IPS-NIHi11 (cell line): ENCODE data around the gene CNIH1.
"Not testable (repeated sequence)": the region's sequence is repeated elsewhere in the genome, so short reads cannot be mapped to it uniquely, and the experiment has no call there.

Experiments
- DNase-seq: peaks from one replicate; pipeline ENCODE4 v3.0.0; 2012; ENCODE audit warnings: mixed read lengths, low spot score

CNIH1 gene

DNA sequence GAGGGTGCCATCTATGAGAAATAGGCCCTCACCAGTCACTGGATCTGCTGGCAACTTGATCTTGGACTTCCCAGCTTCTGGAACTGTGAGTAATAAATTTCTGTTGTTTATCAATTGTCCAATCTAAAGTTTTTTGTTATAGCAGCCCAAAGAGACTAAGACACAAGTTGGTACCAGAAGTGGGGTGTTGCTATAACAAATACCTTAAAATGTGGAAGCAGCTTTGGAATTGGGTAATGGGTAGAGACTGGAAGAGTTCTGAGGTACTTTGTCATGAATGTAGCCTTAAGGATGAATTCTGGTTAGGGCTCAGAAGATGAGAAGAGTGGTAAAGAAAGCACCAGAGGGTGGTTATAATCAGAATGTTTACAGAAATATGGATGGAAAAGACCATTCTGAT is 26.1 kb upstream of the CNIH1 start:
- DNase-seq = no peak

DNA sequence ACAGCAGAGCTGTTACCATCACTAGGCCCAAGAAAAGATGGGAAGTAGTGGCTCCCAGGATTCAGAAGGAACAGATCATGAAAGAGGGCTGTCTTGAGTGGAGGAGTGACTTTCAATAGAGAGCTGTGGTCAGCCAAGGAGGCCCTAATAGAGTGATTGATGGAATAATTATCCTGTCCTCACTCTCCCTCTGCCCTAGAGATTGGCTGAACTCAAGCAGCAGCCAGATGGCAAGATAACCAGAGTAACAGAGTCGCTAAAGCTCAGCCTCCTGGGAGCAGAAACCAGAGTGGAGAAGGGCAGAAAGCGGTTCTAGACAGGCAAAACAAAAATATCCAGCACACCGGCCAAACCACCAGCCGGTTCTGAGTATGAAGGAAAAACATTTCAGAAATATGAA is 24.5 kb upstream of the CNIH1 start:
- no peak for DNase-seq

DNA sequence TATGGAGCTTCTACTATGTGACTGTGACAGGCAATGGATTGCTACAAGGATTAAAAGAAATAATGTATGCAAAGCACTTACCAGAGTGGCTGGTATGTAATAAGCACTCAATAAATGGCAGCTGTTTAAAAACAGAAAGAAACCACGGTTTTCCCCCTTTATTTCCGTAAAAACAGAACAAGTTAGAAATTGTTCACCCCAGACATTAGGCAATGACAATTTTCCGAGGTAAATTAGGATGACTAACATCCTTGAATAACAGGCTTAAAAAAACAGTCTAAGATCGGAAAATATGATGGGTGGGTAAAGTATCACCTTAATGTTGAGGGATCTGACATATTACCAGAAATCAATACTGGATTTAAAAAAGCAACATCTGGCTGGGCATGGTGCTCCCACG is 20.9 kb upstream of the CNIH1 start:
- no peak for DNase-seq

DNA sequence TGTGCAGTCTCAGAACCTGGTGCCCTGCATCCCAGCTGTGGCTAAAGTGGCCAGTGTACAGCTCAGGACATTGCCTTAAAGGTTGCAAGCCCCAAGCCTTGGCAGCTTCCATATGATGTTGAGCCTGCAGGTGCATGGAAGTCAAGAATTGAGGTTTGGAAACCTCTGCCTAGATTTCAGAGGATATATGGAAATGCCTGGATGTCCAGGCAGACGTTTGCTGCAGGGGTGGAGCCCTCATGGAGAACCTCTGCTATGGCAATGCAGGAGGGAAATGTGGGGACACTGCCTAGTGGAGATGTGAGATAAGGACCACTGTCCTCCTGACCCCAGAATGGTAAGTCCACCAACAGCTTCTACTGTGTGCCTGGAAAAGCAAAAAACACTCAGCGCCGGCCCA is 17.9 kb upstream of the CNIH1 start:
- no peak for DNase-seq

DNA sequence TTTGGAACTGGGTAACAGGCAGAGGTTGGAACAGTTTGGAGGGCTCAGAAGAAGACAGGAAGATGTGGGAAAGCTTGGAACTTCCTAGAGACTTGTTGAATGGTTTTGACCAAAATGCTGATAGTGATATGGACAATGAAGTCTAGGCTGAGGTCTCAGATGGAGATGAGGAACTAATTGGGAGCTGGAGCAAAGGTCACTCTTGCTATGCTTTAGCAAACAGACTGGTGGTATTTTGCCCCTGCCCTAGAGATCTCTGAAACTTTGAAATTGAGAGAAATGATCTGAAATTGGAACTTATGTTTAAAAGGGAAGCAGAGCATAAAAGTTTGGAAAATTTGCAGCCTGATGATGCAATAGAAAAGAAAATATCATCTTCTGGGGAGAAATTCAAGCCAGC is 17.4 kb upstream of the CNIH1 start:
- not testable (repeated sequence) for DNase-seq

DNA sequence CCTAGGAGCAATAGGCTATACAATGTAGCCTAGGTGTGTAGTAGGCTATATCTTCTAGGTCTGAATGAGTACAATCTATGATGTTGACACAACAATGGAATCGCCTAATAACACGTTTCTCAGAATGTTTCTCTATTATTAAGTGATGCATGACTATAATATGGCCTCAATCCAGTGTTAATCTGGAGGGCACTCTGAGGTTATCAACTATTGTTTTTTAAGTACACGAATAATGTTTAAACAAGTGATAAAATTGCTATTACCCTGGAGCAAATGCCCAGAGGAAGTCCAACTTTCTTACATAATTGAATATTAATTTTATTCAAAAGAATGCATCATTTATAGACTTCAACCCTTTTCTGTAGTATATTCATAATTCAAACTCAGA is 16.4 kb upstream of the CNIH1 start:
- DNase-seq = no peak

DNA sequence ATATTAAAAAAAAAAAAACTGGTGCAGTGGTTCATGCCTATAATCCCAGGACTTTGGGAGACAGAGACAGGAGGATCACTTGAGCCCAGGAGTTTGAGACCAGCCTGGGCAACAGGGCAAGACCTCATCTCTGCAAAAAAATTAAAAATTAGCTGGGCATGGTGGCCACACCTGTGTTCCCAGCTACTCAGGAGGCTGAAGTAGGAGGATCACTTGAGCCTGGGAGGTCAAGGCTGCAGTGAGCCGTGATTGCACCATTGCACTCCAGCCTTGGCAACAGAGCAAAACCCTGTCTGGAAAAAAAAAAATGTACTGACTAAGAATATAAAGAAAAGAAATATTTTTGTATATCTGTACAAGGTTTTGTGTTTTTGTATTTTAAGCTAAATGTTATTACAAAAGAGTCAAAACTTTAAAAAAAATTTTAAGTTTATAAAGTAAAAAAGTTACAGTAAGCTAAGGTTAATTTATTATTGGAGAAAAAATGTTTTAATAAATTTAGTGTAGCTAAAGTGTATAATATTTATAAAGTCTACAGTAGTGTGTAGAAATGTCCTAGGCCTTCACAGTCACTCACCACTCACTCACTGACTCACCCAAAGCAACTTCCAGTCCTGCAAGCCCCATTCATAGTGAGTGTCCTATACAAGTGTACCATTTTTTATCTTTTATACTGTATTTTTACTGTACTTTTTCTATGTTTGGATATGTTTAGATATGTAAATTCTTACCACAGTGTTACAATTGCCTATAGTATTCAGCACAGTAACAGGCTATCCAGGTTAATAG is 15.8 kb upstream of the CNIH1 start:
- not testable (repeated sequence) for DNase-seq

DNA sequence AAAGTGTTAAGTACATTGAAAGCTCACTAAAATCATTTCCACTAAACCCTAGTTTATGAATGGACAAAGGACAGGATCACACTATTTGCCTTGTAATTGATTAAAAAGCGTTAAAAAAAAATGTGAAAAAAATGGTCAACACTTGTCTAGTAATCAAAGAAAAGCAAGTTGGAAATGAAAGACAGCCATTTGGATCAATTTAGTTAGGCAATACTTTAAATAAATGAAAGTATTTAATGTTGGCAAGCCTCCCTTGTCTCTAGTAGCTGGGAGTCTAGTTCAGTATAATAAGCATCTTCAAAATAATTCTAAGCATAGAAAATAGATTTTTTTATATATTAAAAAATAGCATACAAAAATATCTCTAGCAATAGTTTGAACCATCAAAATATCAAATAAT is 14.2 kb upstream of the CNIH1 start:
- no peak for DNase-seq

DNA sequence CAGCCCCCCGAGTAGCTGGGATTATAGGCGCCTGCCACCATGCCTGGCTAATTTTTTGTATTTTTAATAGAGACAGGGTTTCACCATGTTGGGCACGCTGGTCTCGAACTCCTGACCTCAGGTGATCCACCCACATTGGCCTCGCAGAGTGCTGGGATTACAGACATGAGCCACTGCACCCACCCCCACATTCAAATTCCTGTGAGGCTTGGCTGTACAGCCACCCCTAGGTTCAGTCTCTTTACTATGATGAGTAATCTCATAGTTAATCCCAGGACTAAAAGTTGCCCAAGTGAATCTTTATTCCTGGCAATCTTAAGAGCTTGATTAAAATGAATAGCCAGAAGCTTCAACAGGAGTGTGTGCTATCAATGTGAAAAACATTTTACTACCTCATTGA is 12.8 kb upstream of the CNIH1 start:
- DNase-seq = not testable (repeated sequence)

DNA sequence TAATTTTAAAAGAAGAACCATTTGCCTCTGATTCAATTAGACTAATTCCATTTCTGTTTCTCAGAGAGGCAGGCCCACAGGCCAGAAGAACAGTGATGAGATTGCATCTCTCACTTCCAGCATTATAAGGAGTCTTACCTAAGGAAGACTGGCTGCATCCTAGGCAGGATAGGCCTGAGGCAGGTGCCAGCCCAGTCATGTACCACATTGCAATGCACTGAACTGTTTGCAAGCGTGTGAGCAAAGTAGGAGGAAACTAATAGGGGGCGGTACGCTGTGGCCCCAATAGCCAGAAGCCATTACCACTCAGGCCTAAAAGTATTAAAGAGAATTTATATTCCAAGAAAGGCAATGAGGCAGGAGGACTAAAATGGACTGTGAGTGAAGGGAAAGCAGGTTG is 12.1 kb upstream of the CNIH1 start:
- DNase-seq = no peak

DNA sequence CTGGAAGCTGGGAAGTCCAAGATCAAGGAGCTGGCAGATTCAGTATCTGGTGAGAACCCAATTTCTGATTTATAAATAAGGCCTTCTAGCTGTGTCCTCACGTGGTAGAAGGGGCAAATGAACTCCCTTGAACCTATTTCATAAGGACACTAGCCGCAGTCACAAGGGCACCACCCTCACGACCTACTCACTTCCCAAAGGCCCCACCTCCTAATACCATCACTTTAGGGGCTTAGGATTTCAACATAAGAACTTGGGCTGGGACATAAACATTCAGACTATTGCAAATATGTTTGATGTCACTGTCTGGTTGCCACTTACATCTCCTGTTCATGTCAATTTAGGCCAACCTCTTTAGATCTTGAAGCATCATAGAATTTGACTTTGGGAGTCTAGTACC is 10.8 kb upstream of the CNIH1 start:
- DNase-seq = no peak

DNA sequence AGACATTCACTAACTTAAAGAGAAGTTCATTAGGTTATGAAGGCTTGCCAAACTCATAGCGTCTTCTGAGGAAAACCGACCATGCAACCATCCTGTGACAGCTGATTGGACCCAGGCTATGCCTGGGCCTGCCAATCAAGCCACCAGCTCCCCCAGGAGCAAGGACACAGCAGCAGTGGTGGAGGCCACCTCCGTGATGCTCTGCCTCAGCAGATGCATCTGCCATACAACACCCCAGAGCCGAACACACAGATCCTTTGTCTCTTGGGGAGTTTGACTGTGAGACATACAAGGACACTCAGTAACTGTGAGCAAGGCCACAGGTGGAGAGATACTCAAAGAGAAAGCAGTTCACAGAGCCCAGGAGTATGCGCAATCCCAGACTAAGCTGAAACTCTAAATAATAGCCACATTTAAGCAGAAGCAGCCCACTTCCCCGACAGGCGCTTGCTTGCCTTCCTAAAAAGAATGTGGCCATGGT is 10.0 kb upstream of the CNIH1 start:
- no peak for DNase-seq

DNA sequence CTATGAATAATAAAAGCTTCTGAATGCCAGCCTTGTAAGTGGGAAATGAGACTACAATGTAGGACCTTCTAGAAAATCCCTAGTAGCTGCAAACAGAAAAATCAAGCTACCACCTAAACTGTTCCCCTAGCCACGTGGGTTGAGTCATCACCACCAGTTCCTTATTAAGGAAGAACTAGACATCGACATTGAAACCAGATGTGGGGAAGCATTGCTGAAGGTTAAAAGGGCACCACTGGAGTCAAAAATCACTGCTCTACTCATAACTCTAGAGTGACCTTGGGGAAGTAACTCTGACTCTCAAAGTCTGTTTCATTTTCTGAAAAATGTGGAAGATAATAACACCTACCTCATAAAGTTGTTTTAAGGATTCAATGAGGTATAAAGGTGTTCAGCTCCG is 9.4 kb upstream of the CNIH1 start:
- DNase-seq = no peak

DNA sequence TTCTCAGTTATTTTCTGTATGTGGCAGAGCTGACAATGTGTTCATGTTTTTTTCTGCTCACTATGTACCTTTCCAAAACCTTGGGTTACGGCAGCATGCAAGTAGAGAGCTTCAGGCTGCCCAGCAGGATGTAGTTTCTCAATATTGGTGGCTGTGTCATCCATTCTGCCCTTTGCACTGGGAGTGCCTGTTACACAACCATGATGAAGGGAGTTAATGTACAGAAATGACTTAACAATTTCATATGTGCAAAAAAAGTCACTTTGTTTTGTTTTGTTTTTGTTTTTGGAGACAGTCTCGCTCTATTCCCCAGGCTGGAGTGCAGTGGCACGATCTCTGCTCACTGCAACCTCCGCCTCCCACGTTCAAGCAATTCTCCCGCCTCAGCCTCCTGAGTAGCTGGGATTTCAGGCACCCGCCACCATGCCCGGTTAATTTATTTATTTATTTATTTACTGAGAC is 6.1 kb upstream of the CNIH1 start:
- no peak for DNase-seq

DNA sequence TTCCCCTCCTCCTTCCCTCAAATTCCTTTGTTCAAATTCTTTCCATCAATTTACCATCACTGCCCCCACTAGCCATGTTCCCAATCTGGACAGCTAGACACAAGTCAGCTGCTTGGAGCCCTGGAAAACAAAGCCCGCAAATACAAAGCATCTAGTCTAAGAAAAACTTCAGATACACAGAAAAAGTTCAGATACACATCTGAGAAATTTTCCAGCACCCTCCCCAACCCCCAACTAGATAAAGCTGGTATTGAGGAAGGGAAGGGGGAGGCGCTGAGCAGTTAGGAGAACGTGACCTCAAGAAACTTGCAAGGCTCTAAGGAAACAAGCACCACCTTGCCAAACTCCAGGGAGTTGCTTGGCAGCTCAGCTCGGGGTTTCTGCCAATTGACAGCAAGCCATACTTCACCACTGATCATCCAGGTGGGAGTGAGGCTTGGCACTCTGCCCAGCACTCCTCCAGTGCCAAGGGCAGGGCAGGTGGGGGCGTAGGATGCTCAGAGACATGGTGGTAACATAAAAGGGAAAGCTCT is 5.1 kb upstream of the CNIH1 start:
- peak; percentile 26 for DNase-seq

DNA sequence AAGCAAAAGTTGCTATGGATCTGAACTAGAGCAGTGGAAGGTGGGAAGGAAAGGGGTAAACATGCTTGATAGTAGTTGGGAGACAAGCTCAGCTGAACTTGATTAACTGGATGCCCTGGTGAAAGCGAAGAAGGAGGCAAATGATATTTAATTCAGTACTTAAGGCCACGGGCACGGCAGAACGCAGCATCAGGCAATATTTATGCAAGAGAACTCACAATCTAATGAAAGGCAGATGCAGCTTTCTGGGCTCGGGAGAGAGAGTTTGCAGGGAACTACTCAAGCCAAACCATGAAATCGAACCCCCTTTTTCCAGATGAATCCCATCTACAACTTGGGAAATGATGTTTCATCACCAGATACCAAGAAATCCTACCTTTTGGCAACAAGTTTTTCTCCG is 3.5 kb upstream of the CNIH1 start:
- DNase-seq = no peak

DNA sequence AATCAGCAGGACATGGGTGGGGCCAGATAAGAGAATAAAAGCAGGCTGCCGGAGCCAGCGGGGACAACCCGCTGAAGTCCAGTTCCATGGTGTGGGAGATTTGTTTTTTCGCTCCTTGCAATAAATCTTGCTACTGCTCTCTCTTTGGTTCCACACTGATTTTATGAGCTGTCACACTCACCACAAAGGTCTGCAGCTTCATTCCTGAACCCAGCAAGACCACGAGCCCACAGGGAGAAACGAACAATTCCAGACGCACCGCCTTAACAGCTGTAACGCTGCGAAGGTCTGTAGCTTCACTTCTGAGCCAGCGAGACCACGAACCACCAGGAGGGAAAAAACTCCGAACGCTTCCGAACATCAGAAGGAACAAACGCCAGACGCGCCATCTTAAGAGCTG is 2.8 kb upstream of the CNIH1 start:
- no peak for DNase-seq

DNA sequence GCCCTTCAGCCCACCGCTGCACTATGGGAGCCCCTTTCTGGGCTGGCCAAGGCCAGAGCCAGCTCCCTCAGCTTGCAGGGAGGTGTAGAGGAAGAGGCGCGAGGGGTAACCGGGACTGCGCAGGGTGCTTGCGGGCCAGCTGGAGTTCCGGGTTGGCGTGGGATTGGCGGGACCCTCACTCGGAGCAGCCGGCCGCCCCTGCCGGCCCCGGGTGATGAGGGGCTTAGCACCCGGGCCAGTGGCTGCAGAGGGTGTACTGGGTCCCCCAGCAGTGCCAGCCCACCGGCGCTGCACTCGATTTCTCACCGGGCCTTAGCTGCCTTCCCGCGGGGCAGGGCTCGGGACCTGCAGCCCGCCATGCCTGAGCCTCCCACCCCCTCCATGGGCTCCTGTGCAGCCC is 1.8 kb upstream of the CNIH1 start:
- not testable (repeated sequence) for DNase-seq

DNA sequence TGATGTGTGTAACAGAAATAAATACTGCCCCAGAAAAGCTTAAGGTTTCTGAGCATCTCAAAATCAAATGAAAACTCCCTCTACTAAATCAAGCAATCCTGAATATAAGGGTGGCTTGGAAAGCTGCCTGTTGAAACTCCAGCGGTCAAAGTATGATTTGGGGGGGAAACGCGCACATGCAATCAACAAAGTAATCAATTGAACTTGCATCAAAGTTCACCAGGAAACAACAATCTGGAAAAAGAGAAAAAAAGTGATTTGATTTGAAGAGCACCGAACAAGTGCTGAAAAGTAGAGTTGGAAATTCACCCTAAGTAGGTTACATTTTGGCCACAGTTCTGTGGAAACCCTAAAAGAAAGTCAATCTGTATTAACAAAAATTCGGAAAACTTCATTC is 700 bp downstream of the CNIH1 start:
- DNase-seq = no peak

DNA sequence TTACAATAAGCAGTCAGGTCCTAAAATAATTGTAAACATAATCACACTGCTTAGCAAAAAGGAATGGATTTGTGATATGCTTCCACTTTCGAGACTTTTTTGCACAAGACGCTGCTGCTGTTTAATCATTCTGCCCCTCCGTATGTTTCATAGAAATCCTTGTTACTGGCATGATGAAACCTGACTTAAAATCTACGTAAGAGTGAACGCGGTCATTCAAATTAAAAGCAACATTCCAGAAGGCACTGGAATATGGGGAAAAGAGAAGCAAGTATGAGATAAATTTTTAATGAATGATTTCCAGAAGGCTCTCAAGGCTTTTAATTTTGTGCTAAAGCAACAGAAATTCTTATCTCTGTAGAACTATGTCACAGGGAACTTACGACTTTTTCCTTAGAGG is 1.1 kb downstream of the CNIH1 start:
- DNase-seq = no peak

DNA sequence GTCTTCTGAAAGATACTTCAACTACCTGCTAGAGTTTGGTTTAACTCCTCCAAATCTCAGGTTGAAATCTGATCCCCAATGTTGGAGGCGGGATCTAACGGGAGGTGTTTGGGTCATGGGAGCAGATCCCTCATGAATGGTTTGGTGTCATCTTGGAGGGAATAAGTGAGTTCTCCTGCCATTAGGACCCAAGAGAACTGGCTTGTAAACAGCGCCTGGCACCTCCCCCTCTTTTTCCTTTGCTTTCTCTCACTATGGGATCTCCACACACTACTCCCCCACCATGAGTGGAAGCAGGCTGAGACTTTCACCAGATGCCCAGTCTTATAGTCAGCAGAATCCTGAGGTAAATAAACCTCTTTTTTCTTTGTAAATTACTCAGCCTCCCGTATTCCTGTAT is 2.5 kb downstream of the CNIH1 start:
- no peak for DNase-seq

DNA sequence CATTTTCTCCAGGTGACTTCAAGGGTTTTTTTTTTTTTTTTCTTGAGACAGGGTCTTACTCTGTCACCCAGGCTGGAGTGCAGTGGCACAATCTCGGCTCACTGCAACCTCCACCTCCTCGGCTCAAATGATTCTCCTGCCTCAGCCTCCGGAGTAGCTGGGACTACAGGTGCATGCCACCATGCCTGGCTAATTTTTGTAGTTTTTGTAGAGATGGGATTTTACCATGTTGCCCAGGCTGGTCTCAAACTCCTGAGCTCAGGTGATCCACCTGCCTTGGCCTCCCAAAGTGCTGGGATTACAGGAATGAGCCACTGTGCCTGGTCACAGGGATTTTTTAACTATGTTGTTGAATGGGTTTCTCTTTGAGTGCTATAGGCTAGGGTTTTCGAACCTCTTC is 3.2 kb downstream of the CNIH1 start:
- not testable (repeated sequence) for DNase-seq

DNA sequence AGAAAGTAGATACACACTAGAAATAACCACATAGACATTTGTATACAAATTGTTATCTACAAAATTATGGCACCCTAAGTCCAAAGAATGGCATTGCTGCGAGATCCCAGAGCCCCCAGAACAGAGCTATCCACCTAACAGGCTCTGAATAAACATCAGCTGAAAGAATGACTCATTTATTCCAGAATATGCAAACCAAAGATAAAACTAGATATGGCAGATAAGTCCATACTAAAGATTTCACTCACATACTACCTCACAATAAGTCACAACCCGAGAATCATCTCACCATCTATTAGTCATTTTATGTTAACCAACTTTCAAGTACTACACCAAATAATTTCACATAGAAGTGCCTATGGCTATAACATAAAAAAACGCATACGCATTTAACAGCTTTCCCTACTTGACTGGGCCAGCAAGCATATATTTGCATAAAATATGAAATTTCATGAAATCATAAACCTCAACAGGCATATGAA is 5.6 kb downstream of the CNIH1 start:
- no peak for DNase-seq

DNA sequence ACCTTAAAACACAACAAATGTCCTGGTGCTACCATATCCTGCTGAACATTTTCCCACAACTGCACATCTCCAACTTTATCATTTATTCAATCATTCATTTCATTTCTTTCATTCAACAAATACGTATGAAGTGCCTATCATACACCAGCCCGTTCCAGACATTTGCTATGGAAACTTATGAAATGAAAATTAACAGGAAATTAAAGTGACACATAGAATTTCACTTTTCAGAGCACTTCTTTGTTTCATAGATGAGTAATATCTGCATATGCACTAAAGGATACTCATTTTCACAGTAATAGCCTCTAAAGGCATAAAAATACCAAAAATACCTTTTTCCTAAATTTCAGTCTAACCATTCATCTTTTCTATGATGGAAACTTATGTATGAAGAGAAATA is 12.6 kb downstream of the CNIH1 start:
- DNase-seq = no peak
